B cell (primary cell): Measurements from ENCODE around the gene PDP2. TPM values are rescaled to one million over a fixed set of nuclear protein-coding genes. Genes with fewer than 3 reads are reported as not detected.

Experiments used
- ATAC-seq: fragments of 200-7000 bp; cut with Tn5 transposase; one replicate; pipeline ENCODE4 v1.10.0; 2021; ENCODE audit warnings: low read depth, mild to moderate bottlenecking, moderate number of reproducible peaks, moderate library complexity
- CTCF ChIA-PET: fragments of 350-600 bp; sonication (Branson Sonifier 250); formaldehyde crosslinking; loops from one replicate; lab custom pipeline; 2021; ENCODE audit warnings: antibody characterized with exemption, inconsistent platforms; lab: Charles Lee
- POLR2A ChIA-PET: fragments of 350-600 bp; sonication (Branson Sonifier 250); formaldehyde crosslinking; loops from one replicate; lab custom pipeline; 2021; ENCODE audit warnings: antibody characterized with exemption; lab: Charles Lee
- DNase-seq: peaks from one replicate; pipeline ENCODE4 v3.0.0; 2013
- H2AFZ ChIP-seq: 2 replicates; pipeline ENCODE4 v1.6.1; 2012; ENCODE audit warnings: mild to moderate bottlenecking, low read depth, low read length; ENCODE audit not compliant: insufficient read depth, poor library complexity, severe bottlenecking
- H3K27ac ChIP-seq, 2 donors: 1 replicate in 1 of 2; 2 replicates in 1 of 2; pipeline ENCODE4 v1.5.1; 2012 to 2013; ENCODE audit warnings: low read length in 2 of 2, mild to moderate bottlenecking in 2 of 2, moderate library complexity in 1 of 2
- H3K27me3 ChIP-seq, 4 experiments: fragments of 200-600 bp in 1 of 4; sonication (generic) in 1 of 4; replicated peaks in 1 of 4; 1 replicate in 2 of 4; 2 replicates in 2 of 4; pipeline versions ENCODE4 v1.6.1 to v1.7.0; 2013 to 2016; ENCODE audit warnings: low read length in 3 of 4, mild to moderate bottlenecking in 2 of 4, mixed read lengths in 1 of 4, moderate library complexity in 1 of 4; ENCODE audit not compliant: insufficient read depth in 4 of 4, control insufficient read depth in 3 of 4; ENCODE audit errors: control extremely low read depth in 1 of 4
- H3K36me3 ChIP-seq, 2 experiments: replicated peaks in 1 of 2; 1 replicate in 1 of 2; 2 replicates in 1 of 2; pipeline versions ENCODE4 v1.6.1 to v1.7.1; 2013; ENCODE audit warnings: low read length in 1 of 2; ENCODE audit not compliant: insufficient read depth in 2 of 2, control insufficient read depth in 1 of 2; ENCODE audit errors: control extremely low read depth in 1 of 2, extremely low read depth in 1 of 2
- H3K4me1 ChIP-seq, 2 donors: fragments of 200-600 bp in 1 of 2; sonication (generic) in 1 of 2; 1 replicate in 1 of 2; 2 replicates in 1 of 2; pipeline versions ENCODE4 v1.5.1 to v1.6.1; 2013 to 2017; ENCODE audit warnings: low read length in 2 of 2; ENCODE audit not compliant: control insufficient read depth in 2 of 2, insufficient read depth in 2 of 2
- H3K4me2 ChIP-seq: replicated peaks from 2 replicates; pipeline ENCODE3; 2012; ENCODE audit warnings: mild to moderate bottlenecking, low read depth, low read length; ENCODE audit not compliant: poor library complexity, severe bottlenecking
- H3K4me3 ChIP-seq, 5 experiments: fragments of 200-600 bp in 1 of 5; sonication (generic) in 1 of 5; 1 replicate in 3 of 5; 2 replicates in 2 of 5; pipeline versions ENCODE4 v1.5.1 to v1.7.0; 2011 to 2016; ENCODE audit warnings: low read length in 4 of 5, mild to moderate bottlenecking in 4 of 5, low read depth in 2 of 5, control low read depth in 1 of 5, moderate library complexity in 1 of 5; ENCODE audit not compliant: insufficient read depth in 1 of 5; ENCODE audit errors: control extremely low read depth in 1 of 5, extremely low read depth in 1 of 5
- H3K79me2 ChIP-seq: fragments of 200-600 bp; sonication (generic); one replicate; pipeline ENCODE4 v1.6.0; 2016; ENCODE audit warnings: low read length; ENCODE audit not compliant: control insufficient read depth, insufficient read depth
- H3K9ac ChIP-seq: fragments of 200-600 bp; sonication (generic); 2 replicates; pipeline ENCODE4 v1.6.1; 2017; ENCODE audit warnings: mild to moderate bottlenecking, low read length, moderate library complexity
- H3K9me3 ChIP-seq, 3 donors: one replicate each; pipeline versions ENCODE4 v1.6.1 to v1.7.1; 2013; ENCODE audit warnings: low read length in 2 of 3; ENCODE audit not compliant: control insufficient read depth in 2 of 3, insufficient read depth in 1 of 3; ENCODE audit errors: control extremely low read depth in 1 of 3
- H4K20me1 ChIP-seq: 2 replicates; pipeline ENCODE4 v1.6.0; 2012; ENCODE audit warnings: mild to moderate bottlenecking, low read length; ENCODE audit not compliant: insufficient read depth, control insufficient read depth, poor library complexity, severe bottlenecking
- H3K27ac Mint-ChIP-seq: one replicate; pipeline ENCODE4 v1.8.0; 2021; ENCODE audit warnings: mixed read lengths
- H3K27me3 Mint-ChIP-seq: one replicate; pipeline ENCODE4 v1.8.0; 2021; ENCODE audit warnings: mixed read lengths
- H3K4me1 Mint-ChIP-seq: one replicate; pipeline ENCODE4 v1.8.0; 2021; ENCODE audit warnings: mixed read lengths
- H3K4me3 Mint-ChIP-seq: one replicate; pipeline ENCODE4 v1.8.0; 2021; ENCODE audit warnings: mixed read lengths
- H3K9me3 Mint-ChIP-seq: one replicate; pipeline ENCODE4 v1.8.0; 2022; ENCODE audit warnings: mixed read lengths; ENCODE audit not compliant: insufficient read depth
- CTCF ChIP-seq: fragments of 200-600 bp; IDR thresholded peaks from one replicate; pipeline ENCODE4 v1.8.0; 2022; ENCODE audit warnings: antibody characterized with exemption, mild to moderate bottlenecking
- EZH2 ChIP-seq: IDR thresholded peaks from 2 replicates; pipeline ENCODE4 v1.6.1; 2012; ENCODE audit warnings: borderline replicate concordance, low read depth, mild to moderate bottlenecking, moderate library complexity, low read length; ENCODE audit not compliant: insufficient read depth, poor library complexity, severe bottlenecking
- WGBS: methylation state at CpG from one replicate; pipeline ENCODE4 v1.1.5; 2013; ENCODE audit warnings: missing lambda C conversion rate; ENCODE audit not compliant: insufficient coverage; 5-methylcytosine and 5-hydroxymethylcytosine counted together
- intact Hi-C: fragments of 100-400 bp; cut with micrococcal nuclease; formaldehyde crosslinking; loops from one replicate; pipeline ENCODE4 v1.10.0; 2022
- polyA plus RNA-seq: library from polyadenylated mRNA; depleted of rRNA; stranded (reverse); fragments of >200 nt; gene quantifications from 2 replicates; pipeline ENCODE4 v1.2.3, GENCODE V29; 2012
- total RNA-seq, 2 donors: library from RNA; stranded (reverse); fragments of 120-200 nt in 1 of 2; gene quantifications; 1 replicate in 1 of 2; 2 replicates in 1 of 2; pipeline versions ENCODE4 v1.2.3 to v1.2.4, GENCODE V29; 2013 to 2022

Gene PDP2
- total and polyA plus RNA-seq, 2 donors (not counting 1 experiment from before 2014, with no cell fraction given) = 1.9 to 18.7 TPM

GRCh38 chr16:66902648-66903543 is 22.6 kb downstream of the PDP2 start:
- 55% methylated on average over 11 of the region's 14 CpGs for WGBS
- ATAC-seq = no peak
- TF ChIP-seq EZH2 (no peak), CTCF (no peak)
- no peak overlapping the region for H3K4me3 ChIP-seq
- H3K9ac ChIP-seq = no peak overlapping the region
- H3K4me1 ChIP-seq = no peaks in the 10 kb centered on the region
- Mint-ChIP-seq H3K27me3 (no peaks in the 10 kb centered on the region), H3K4me3 (no peak overlapping the region), H3K9me3 (no peaks in the 10 kb centered on the region), H3K4me1 (no peaks in the 10 kb centered on the region), H3K27ac (no peak overlapping the region)
- H3K9me3 ChIP-seq = no peaks in the 10 kb centered on the region
- H3K27ac ChIP-seq = no peak overlapping the region
- peaks cover 0 to 3% (median 0%) of the 10 kb centered on the region in 4 experiments for H3K27me3 ChIP-seq
- intact Hi-C loops = no loop called here
- CTCF ChIA-PET = interaction anchor here (0.7 kb wide), 1 partner anchor 35 kb away, joined by 3 read pairs; no protein-coding TSS in a partner anchor
- H2AFZ ChIP-seq = no peak overlapping the region
- no peaks in the 10 kb centered on the region for H3K79me2 ChIP-seq
- no peaks in the 10 kb centered on the region for H4K20me1 ChIP-seq
- POLR2A ChIA-PET = no interaction called here
- H3K36me3 ChIP-seq = no peaks in the 10 kb centered on the region
- no peak overlapping the region for H3K4me2 ChIP-seq
- no peak for DNase-seq
